CD4-positive, alpha-beta T cell treated with Interleukin-4 for 1 hour (primary cell): ENCODE measurements around the gene SOX15.
A peak's percentile ranks its signal among the peaks of the same experiment; 100 is the strongest.
"Not testable (repeated sequence)": the region's sequence is repeated elsewhere in the genome, so short reads cannot be mapped to it uniquely, and the experiment has no call there.

Experiments
- DNase-seq, 2 donors: peaks; one replicate each; pipeline ENCODE4 v3.0.0-alpha.2; 2020 to 2022

SOX15 gene

GRCh38 chr17:7589891-7590691 is at the start of gene SOX15:
Gene SOX15 (minus strand): TSS chr17:7590094. CDS start chr17:7589676, 418 bp downstream.
- DNase-seq = no peak

- DNase-seq = no peak
These were observed 46.3 kb upstream of the SOX15 start for GRCh38 chr17:7636163-7636562.

- no peak for DNase-seq
These were observed 44.5 kb upstream of the SOX15 start for GRCh38 chr17:7634384-7634783.

- no peak for DNase-seq
These were observed 43.2 kb upstream of the SOX15 start for GRCh38 chr17:7633093-7633492.

- peak; percentile 52 to 56 for DNase-seq
These were observed 42.6 kb upstream of the SOX15 start for GRCh38 chr17:7632492-7632894.

GRCh38 chr17:7631398-7632380 is 41.8 kb upstream of the SOX15 start:
- DNase-seq = no peak

GRCh38 chr17:7629939-7630571 is 40.2 kb upstream of the SOX15 start, which contains the start of gene SHBG:
Gene SHBG (plus strand): TSS chr17:7630135. CDS start chr17:7630173, 38 bp downstream.
- no peak for DNase-seq

GRCh38 chr17:7627250-7628121 is 37.6 kb upstream of the SOX15 start, which contains the start of gene SAT2:
Gene SAT2 (minus strand): TSS chr17:7627821. CDS start chr17:7627635, 186 bp downstream.
- peak; percentile 91 to 92 for DNase-seq

GRCh38 chr17:7626956-7627249 is 37.0 kb upstream of the SOX15 start:
- DNase-seq = no peak

GRCh38 chr17:7626307-7626706 is 36.4 kb upstream of the SOX15 start:
- peak in 1 of 2 donors; percentile 38 for DNase-seq

GRCh38 chr17:7625749-7626148 is 35.9 kb upstream of the SOX15 start:
- not testable (repeated sequence) for DNase-seq

GRCh38 chr17:7623661-7624060 is 33.8 kb upstream of the SOX15 start:
- no peak for DNase-seq

GRCh38 chr17:7620835-7621234 is 30.9 kb upstream of the SOX15 start:
- no peak for DNase-seq

- DNase-seq = no peak
These were observed 28.7 kb upstream of the SOX15 start for GRCh38 chr17:7618608-7619007.

- no peak for DNase-seq
These were observed 25.4 kb upstream of the SOX15 start for GRCh38 chr17:7615265-7615747.

GRCh38 chr17:7614425-7615264 is 24.8 kb upstream of the SOX15 start, which contains the start of gene FXR2:
Gene FXR2 (minus strand): TSS chr17:7614897. CDS start chr17:7614532, 365 bp downstream.
- DNase-seq = peak; percentile 100

GRCh38 chr17:7613769-7614424 is 24.0 kb upstream of the SOX15 start:
- no peak for DNase-seq

- DNase-seq = no peak
These were observed 22.4 kb upstream of the SOX15 start for GRCh38 chr17:7612294-7612640.

GRCh38 chr17:7611635-7612293 is 21.9 kb upstream of the SOX15 start:
- no peak for DNase-seq

- no peak for DNase-seq
These were observed 20.7 kb upstream of the SOX15 start for GRCh38 chr17:7610641-7611040.
